Esophagus squamous epithelium (tissue), 5 donors: ENCODE measurements around the gene SLC51B. TPM values are rescaled to one million over a fixed set of nuclear protein-coding genes. Genes with fewer than 3 reads are reported as not detected.

Experiments
- DNase-seq: peaks from one replicate; lab custom pipeline; 2025; lab: John Stamatoyannopoulos, UW
- H3K27ac ChIP-seq, 4 donors: fragments of 200-600 bp; sonication (generic); one replicate each; pipeline ENCODE4 v1.5.1; 2016 to 2019; ENCODE audit warnings: mild to moderate bottlenecking in 1 of 4
- H3K27me3 ChIP-seq, 4 donors: fragments of 200-600 bp; sonication (generic); 1 replicate in 3 of 4; 2 replicates in 1 of 4; pipeline versions ENCODE4 v1.5.1 to v1.6.0; 2017 to 2021; ENCODE audit warnings: antibody characterized with exemption in 1 of 4
- H3K36me3 ChIP-seq, 3 donors: fragments of 200-600 bp; sonication (generic); one replicate each; pipeline ENCODE4 v1.5.1; 2016 to 2019
- H3K4me1 ChIP-seq, 3 donors: fragments of 200-600 bp; sonication (generic); one replicate each; pipeline ENCODE4 v1.5.1; 2017 to 2019
- H3K4me3 ChIP-seq, 4 donors: fragments of 200-600 bp; sonication (generic); 1 replicate in 3 of 4; 2 replicates in 1 of 4; pipeline ENCODE4 v1.5.1; 2016 to 2019; ENCODE audit warnings: mild to moderate bottlenecking in 2 of 4, moderate library complexity in 1 of 4
- H3K9me3 ChIP-seq, 3 donors: fragments of 200-600 bp; sonication (generic); one replicate each; pipeline ENCODE4 v1.5.1; 2016 to 2019
- POLR2A ChIP-seq, 4 donors: fragments of 450-650 bp; IDR thresholded peaks; one replicate each; pipeline ENCODE4 v1.6.1; 2017; ENCODE audit warnings: antibody characterized with exemption in 4 of 4, mild to moderate bottlenecking in 4 of 4, moderate library complexity in 3 of 4
- WGBS, 2 donors: methylation state at CpG; one replicate each; pipeline ENCODE4 v1.1.5; 2018; 5-methylcytosine and 5-hydroxymethylcytosine counted together
- intact Hi-C: fragments of 100-400 bp; cut with DNase I; formaldehyde crosslinking; loops from one replicate; pipeline ENCODE4 v1.15.0; 2022
- total RNA-seq, 4 donors: library from RNA; depleted of rRNA; stranded (reverse); fragments of >200 nt; gene quantifications; one replicate each; pipeline ENCODE4 v1.1.0, GENCODE V29; 2016
- TF ChIP-seq, protein P1 (sequence below), 6 experiments: fragments of 450-650 bp in 4 of 6; fragments of 200-600 bp in 2 of 6; sonication (generic) in 2 of 6; IDR thresholded peaks; one replicate each; pipeline ENCODE4 v1.5.1; 2016 to 2019; ENCODE audit warnings: antibody characterized with exemption in 6 of 6, mild to moderate bottlenecking in 4 of 6, moderate library complexity in 4 of 6
- donor health status: DM: yes; HTN: yes; CAD: no.

SLC51B gene
- total RNA-seq, 4 donors from 2014 or later, result not detected

DNA sequence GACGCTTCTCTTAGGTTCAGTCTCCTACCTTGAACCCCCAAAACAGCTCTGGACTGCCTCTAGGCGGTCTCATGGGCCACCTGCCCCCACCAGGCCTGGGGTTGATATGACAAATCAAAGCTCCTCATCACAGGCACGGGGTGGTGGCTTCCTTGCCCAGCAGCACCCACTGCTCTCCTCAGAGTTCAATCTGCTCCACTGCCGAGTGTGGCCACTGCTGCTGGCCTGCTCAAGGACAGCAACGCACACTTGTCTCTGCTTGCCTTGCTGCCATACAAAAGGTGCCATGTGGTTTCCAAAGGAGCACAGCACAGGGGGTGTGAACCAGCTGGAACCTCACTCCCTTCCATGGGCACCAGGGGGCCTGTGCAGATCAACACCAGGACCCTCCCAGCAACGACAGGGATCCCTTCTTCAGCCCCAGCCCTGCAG, 41.5 kb downstream of the SLC51B start:
- H3K9me3 ChIP-seq, result no peaks in the 10 kb centered on the region
- DNase-seq, result no peak

GRCh38 chr15:65087411-65087810, 42.2 kb downstream of the SLC51B start:
- H3K4me3 ChIP-seq, result no peak overlapping the region
- H3K9me3 ChIP-seq, result no peaks in the 10 kb centered on the region
- intact Hi-C loops, result no loop called here
- H3K27me3 ChIP-seq, result peaks cover 0 to 17% (median 0%) of the 10 kb centered on the region in 4 donors
- peak overlapping the region; percentile 59 to 89 (median 83) for H3K27ac ChIP-seq
- 29 to 60% methylated on average over 1 to 2 of the region's 3 CpGs for WGBS, 2 donors
- no peak for DNase-seq
- TF ChIP-seq POLR2A (IDR thresholded peaks at IDR 0.05), result no peak
- peaks cover 35 to 73% (median 42%) of the 10 kb centered on the region in 3 donors for H3K4me1 ChIP-seq
- H3K36me3 ChIP-seq, result no peaks in the 10 kb centered on the region

More for the DNA sequence above, 41.5 kb downstream of the SLC51B start:
- H3K4me3 ChIP-seq, result no peak overlapping the region
- peak overlapping the region; percentile 59 to 89 (median 83) for H3K27ac ChIP-seq
- peaks cover 37 to 75% (median 45%) of the 10 kb centered on the region in 3 donors for H3K4me1 ChIP-seq
- intact Hi-C loops, result no loop called here
- 61% methylated on average over 3 of the region's 6 CpGs; no CpG with 5 or more reads in 1 of the 2 donors for WGBS, 2 donors
- H3K27me3 ChIP-seq, result peaks cover 0 to 17% (median 0%) of the 10 kb centered on the region in 4 donors
- TF ChIP-seq, protein P1, sequence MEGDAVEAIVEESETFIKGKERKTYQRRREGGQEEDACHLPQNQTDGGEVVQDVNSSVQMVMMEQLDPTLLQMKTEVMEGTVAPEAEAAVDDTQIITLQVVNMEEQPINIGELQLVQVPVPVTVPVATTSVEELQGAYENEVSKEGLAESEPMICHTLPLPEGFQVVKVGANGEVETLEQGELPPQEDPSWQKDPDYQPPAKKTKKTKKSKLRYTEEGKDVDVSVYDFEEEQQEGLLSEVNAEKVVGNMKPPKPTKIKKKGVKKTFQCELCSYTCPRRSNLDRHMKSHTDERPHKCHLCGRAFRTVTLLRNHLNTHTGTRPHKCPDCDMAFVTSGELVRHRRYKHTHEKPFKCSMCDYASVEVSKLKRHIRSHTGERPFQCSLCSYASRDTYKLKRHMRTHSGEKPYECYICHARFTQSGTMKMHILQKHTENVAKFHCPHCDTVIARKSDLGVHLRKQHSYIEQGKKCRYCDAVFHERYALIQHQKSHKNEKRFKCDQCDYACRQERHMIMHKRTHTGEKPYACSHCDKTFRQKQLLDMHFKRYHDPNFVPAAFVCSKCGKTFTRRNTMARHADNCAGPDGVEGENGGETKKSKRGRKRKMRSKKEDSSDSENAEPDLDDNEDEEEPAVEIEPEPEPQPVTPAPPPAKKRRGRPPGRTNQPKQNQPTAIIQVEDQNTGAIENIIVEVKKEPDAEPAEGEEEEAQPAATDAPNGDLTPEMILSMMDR (IDR thresholded peaks at IDR 0.05), result peak in 1 of 6 experiments; percentile 6
- no peak for TF ChIP-seq POLR2A (IDR thresholded peaks at IDR 0.05)
- no peaks in the 10 kb centered on the region for H3K36me3 ChIP-seq

DNA sequence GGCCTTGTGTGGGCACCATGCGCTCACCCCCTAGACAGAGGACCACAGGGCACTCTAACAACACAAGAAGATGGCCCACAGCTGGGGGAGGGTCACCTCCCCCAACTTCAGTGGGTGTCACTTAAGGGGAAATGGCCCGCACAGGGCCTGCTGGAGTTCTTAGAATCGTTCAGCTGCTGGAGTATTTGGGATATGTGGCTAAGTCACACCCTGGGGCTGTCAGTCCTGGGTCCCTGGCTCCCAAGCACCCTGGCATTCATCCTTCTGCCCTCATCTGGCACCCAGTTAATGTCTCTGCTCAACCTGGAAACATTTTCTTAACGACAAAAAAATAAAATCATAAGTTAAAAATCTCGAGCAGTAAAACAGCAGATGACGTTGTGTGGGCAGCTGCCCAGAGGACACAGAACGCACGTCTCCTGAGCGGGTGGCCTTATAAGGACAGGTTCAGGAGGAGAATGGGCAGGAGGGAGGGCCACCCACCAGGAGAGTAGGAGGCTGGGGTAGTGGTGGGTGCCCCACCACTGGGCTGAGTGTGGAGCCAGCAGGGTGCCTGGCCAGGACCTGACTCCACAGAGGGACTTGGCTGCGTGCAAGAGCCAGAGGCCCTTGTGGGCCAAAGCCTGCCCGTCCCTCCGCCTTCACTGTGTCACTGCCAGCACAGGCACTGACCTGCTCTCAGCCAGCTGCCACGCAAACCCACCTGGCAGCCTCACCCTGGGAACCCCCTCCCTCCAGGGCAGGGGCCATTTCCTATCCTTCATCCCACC, 42.9 kb downstream of the SLC51B start:
- H3K4me1 ChIP-seq, result peaks cover 33 to 66% (median 37%) of the 10 kb centered on the region in 3 donors
- intact Hi-C loops, result no loop called here
- H3K27ac ChIP-seq, result peak overlapping the region; percentile 59 to 89 (median 83)
- H3K4me3 ChIP-seq, result no peak overlapping the region
- DNase-seq, result no peak
- 34 to 47% methylated on average over 8 of the region's 13 CpGs for WGBS, 2 donors
- H3K36me3 ChIP-seq, result no peaks in the 10 kb centered on the region
- H3K9me3 ChIP-seq, result no peaks in the 10 kb centered on the region
- TF ChIP-seq POLR2A (IDR thresholded peaks at IDR 0.05), result peak in 1 of 4 donors; percentile 17
- TF ChIP-seq, protein P1 (IDR thresholded peaks at IDR 0.05), result no peak
- H3K27me3 ChIP-seq, result peaks cover 0 to 16% (median 0%) of the 10 kb centered on the region in 4 donors

DNA sequence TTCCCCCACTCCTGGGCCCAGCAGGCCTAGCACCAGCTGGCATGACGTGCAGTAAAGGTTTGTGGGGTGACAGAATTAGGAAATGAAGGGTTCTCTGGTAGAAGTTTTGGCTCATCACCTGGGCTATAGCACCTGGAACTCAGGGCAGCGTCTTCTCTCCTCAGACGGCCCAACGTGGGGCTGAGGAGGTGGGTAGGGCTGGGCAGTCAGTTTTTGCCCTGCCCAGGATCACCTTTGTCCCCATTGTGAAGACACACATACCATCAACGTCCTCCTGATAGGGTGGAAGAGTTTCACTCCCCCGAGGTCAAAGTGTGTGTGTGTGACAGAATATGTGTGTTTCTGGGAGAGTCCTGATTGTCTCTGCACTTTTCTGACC, 43.4 kb downstream of the SLC51B start:
- WGBS, 2 donors, result 27 to 51% methylated on average over 2 to 6 of the region's 6 CpGs
- intact Hi-C loops, result no loop called here
- H3K4me1 ChIP-seq, result peaks cover 28 to 60% (median 33%) of the 10 kb centered on the region in 3 donors

DNA sequence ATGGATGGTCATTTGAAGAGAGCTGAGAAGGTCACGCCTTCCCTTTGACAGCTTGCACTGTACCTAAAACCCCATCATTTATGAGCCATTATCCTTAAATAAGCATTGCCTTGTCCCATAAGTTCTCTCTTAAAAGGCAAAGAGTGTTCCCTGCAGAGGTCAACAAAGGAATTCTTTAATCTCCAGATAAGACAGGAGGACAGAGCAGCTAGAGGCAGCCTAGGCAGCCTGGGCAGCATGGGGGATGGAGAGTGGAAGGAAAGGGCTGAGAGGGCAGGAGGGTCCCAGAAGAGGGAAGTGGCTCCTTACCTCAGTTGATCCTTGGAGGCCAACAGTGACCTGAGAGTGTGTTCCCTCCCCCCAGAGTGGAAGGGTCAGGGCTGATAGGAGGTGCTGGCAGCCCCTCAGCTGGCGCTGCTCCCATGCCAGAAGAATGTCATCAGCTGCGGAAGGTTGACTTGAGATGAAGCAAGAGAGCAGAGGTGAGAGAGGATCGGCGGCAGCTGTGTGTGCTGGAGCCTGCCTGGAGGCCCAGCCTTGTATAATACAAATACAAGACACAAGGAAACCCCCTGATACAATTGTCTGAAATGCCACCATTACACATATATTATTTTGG, 44.1 kb downstream of the SLC51B start:
- no peak for DNase-seq
- TF ChIP-seq, protein P1 (IDR thresholded peaks at IDR 0.05), result no peak
- no peak for TF ChIP-seq POLR2A (IDR thresholded peaks at IDR 0.05)
- intact Hi-C loops, result no loop called here
- Histone ChIP-seq H3K27ac (peak overlapping the region; percentile 59 to 89 (median 83)), H3K36me3 (no peaks in the 10 kb centered on the region), H3K27me3 (peaks cover 0 to 8% (median 0%) of the 10 kb centered on the region in 4 donors), H3K9me3 (no peaks in the 10 kb centered on the region), H3K4me1 (peaks cover 27 to 64% (median 33%) of the 10 kb centered on the region in 3 donors), H3K4me3 (no peak overlapping the region)
- WGBS, 2 donors, result 46 to 74% methylated on average over 3 to 5 of the region's 5 CpGs

More for the DNA sequence above, 43.4 kb downstream of the SLC51B start:
- Histone ChIP-seq H3K4me3 (no peak overlapping the region), H3K27ac (peak overlapping the region; percentile 59 to 89 (median 83)), H3K27me3 (peaks cover 0 to 10% (median 0%) of the 10 kb centered on the region in 4 donors), H3K36me3 (no peaks in the 10 kb centered on the region), H3K9me3 (no peaks in the 10 kb centered on the region)
- DNase-seq, result no peak
- TF ChIP-seq, protein P1 (IDR thresholded peaks at IDR 0.05), result no peak
- no peak for TF ChIP-seq POLR2A (IDR thresholded peaks at IDR 0.05)
